Measurements from ENCODE around the gene SLN. TPM values are rescaled to one million over a fixed set of nuclear protein-coding genes. Genes with fewer than 3 reads are reported as not detected.
A peak's percentile ranks its signal among the peaks of the same experiment; 100 is the strongest.

The SLN gene
- total and polyA plus RNA-seq, 2 donors (not counting 1 experiment from before 2014, with no cell fraction given), result not detected

DNA sequence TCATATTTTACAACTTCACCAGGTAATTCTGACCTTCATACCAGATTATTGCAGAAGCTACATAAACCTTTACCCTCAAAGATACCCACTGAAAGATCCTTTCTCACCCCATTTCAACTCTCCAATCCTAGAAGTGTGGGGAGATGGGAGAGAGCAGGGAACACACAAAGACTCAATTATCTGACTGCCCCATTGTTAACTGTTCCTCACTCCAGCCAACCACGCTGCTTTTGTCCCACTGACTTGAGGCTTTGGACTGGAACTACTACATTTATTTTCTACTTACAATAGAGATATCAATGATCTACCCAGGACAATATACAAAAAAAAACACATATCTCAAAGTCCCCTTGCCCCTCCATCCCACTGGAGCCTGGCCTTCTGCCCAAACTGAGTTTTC is 44.7 kb upstream of the SLN start:
- Histone ChIP-seq H4K20me1 (ENCODE audit: control insufficient read depth, extremely low read depth, insufficient read depth, low read length) (no peaks in the 10 kb centered on the region), H3K4me2 (ENCODE audit: extremely low read depth, insufficient read depth, low read length) (no peak overlapping the region), H3K4me3 (replicated peaks in 1 of 4; ENCODE audit: control extremely low read depth in 1 of 4, insufficient read depth in 1 of 4, low read depth in 3 of 4, low read length in 4 of 4) (no peak overlapping the region), H2AFZ (ENCODE audit: low read length) (no peak overlapping the region), H3K27me3 (ENCODE audit: control insufficient read depth, insufficient read depth, low read length) (no peaks in the 10 kb centered on the region), H3K79me2 (ENCODE audit: control insufficient read depth, insufficient read depth, low read length) (no peaks in the 10 kb centered on the region), H3K9ac (ENCODE audit: insufficient read depth, low read length) (no peak overlapping the region), H3K36me3 (ENCODE audit: control insufficient read depth, insufficient read depth, low read length) (no peaks in the 10 kb centered on the region), H3K9me3 (ENCODE audit: control insufficient read depth, insufficient read depth, low read depth, low read length) (no peaks in the 10 kb centered on the region), H3K27ac (ENCODE audit: insufficient read depth, low read length) (no peak overlapping the region), H3K4me1 (ENCODE audit: control insufficient read depth, extremely low read depth, insufficient read depth, low read length) (no peaks in the 10 kb centered on the region)
- TF ChIP-seq, protein P1, sequence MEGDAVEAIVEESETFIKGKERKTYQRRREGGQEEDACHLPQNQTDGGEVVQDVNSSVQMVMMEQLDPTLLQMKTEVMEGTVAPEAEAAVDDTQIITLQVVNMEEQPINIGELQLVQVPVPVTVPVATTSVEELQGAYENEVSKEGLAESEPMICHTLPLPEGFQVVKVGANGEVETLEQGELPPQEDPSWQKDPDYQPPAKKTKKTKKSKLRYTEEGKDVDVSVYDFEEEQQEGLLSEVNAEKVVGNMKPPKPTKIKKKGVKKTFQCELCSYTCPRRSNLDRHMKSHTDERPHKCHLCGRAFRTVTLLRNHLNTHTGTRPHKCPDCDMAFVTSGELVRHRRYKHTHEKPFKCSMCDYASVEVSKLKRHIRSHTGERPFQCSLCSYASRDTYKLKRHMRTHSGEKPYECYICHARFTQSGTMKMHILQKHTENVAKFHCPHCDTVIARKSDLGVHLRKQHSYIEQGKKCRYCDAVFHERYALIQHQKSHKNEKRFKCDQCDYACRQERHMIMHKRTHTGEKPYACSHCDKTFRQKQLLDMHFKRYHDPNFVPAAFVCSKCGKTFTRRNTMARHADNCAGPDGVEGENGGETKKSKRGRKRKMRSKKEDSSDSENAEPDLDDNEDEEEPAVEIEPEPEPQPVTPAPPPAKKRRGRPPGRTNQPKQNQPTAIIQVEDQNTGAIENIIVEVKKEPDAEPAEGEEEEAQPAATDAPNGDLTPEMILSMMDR (conservative IDR thresholded peaks at IDR 0.05 in 1 of 2, IDR thresholded peaks at IDR 0.05 in 1 of 2; ENCODE audit: low read depth in 1 of 2, low read length in 2 of 2), result no peak
- no peak for DNase-seq (ENCODE audit: low read depth in 2 of 2)

DNA sequence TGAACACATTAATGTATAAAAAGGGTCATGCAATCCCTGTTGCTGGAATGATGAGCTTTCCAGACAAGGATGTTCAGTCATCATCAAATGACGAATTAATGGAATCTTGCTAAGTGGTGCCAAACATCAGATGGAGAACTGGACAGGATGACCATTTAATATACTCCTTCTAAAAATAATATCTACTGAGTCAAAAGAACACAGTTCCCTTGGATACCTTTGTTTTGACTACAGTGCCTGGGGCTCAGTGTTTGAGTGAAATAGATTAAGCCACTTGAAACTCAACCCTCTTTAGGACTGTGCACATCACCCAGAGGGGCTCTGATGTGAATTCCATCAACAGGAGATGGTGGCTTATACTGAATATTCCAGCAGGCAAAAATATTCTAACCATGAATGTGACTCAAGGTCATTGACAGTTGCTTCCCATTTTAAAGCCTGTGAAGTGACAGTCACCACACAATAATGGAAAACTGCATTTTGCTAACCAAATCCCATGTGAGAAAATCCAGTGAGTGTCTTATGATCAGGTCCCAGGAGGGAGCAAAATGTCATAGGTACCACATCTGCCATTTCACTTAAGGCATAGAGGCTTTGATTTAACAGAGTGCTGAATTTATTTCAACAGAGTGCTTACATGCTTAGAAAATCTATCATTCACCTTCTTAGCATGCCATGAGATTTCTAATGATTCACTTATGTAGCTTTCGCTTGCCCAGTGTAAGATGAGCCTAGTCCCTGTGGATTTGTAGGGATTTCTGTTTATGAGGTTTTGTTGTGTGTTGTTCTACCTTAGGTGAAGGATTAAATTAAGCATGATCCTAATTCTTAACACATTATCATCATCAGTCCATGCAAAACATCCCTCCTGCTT is 41.3 kb upstream of the SLN start:
- Histone ChIP-seq H3K79me2 (ENCODE audit: control insufficient read depth, insufficient read depth, low read length) (no peaks in the 10 kb centered on the region), H3K9me3 (ENCODE audit: control insufficient read depth, insufficient read depth, low read depth, low read length) (no peaks in the 10 kb centered on the region), H3K27ac (ENCODE audit: insufficient read depth, low read length) (no peak overlapping the region), H3K4me2 (ENCODE audit: extremely low read depth, insufficient read depth, low read length) (no peak overlapping the region), H3K27me3 (ENCODE audit: control insufficient read depth, insufficient read depth, low read length) (no peaks in the 10 kb centered on the region), H4K20me1 (ENCODE audit: control insufficient read depth, extremely low read depth, insufficient read depth, low read length) (no peaks in the 10 kb centered on the region), H3K4me1 (ENCODE audit: control insufficient read depth, extremely low read depth, insufficient read depth, low read length) (no peaks in the 10 kb centered on the region), H3K4me3 (replicated peaks in 1 of 4; ENCODE audit: control extremely low read depth in 1 of 4, insufficient read depth in 1 of 4, low read depth in 3 of 4, low read length in 4 of 4) (no peak overlapping the region), H3K9ac (ENCODE audit: insufficient read depth, low read length) (no peak overlapping the region), H2AFZ (ENCODE audit: low read length) (no peak overlapping the region), H3K36me3 (ENCODE audit: control insufficient read depth, insufficient read depth, low read length) (no peaks in the 10 kb centered on the region)
- TF ChIP-seq EZH2 (IDR thresholded peaks at IDR 0.05; ENCODE audit: low read length, missing control alignments), result no peak
- TF ChIP-seq, protein P1 (conservative IDR thresholded peaks at IDR 0.05 in 1 of 2, IDR thresholded peaks at IDR 0.05 in 1 of 2; ENCODE audit: low read depth in 1 of 2, low read length in 2 of 2), result no peak
- DNase-seq (ENCODE audit: low read depth in 2 of 2), result peak in 1 of 2 donors; percentile 15

DNA sequence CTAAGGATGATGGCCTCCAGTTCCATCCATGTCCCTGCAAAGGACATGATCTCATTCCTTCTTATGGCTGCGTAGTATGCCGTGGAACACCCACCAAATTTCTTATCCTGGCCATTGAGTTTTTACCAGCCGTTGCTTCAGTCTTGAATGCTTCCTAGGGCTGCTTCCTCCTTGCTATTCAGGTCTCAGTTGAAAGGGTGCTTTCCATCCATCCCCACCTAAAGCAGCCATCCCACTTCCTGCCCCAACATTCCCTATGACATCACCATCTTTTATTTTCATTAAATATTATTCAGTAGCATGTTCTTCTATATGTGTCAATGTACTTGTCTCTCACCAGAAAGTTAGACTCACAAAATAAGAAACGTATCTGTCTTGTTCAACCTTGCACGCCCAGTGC is 40.7 kb upstream of the SLN start:
- Histone ChIP-seq H3K27ac (ENCODE audit: insufficient read depth, low read length) (no peak overlapping the region), H3K9ac (ENCODE audit: insufficient read depth, low read length) (no peak overlapping the region), H3K4me1 (ENCODE audit: control insufficient read depth, extremely low read depth, insufficient read depth, low read length) (no peaks in the 10 kb centered on the region), H3K27me3 (ENCODE audit: control insufficient read depth, insufficient read depth, low read length) (peaks cover 3% of the 10 kb centered on the region), H2AFZ (ENCODE audit: low read length) (no peak overlapping the region), H3K9me3 (ENCODE audit: control insufficient read depth, insufficient read depth, low read depth, low read length) (no peaks in the 10 kb centered on the region), H3K79me2 (ENCODE audit: control insufficient read depth, insufficient read depth, low read length) (no peaks in the 10 kb centered on the region), H3K36me3 (ENCODE audit: control insufficient read depth, insufficient read depth, low read length) (no peaks in the 10 kb centered on the region), H4K20me1 (ENCODE audit: control insufficient read depth, extremely low read depth, insufficient read depth, low read length) (no peaks in the 10 kb centered on the region), H3K4me2 (ENCODE audit: extremely low read depth, insufficient read depth, low read length) (no peak overlapping the region), H3K4me3 (replicated peaks in 1 of 4; ENCODE audit: control extremely low read depth in 1 of 4, insufficient read depth in 1 of 4, low read depth in 3 of 4, low read length in 4 of 4) (no peak overlapping the region)
- TF ChIP-seq EZH2 (IDR thresholded peaks at IDR 0.05; ENCODE audit: low read length, missing control alignments), result no peak
- TF ChIP-seq, protein P1 (conservative IDR thresholded peaks at IDR 0.05 in 1 of 2, IDR thresholded peaks at IDR 0.05 in 1 of 2; ENCODE audit: low read depth in 1 of 2, low read length in 2 of 2), result no peak
- DNase-seq (ENCODE audit: low read depth in 2 of 2), result no peak
